Measurements from ENCODE around the gene MNT.

MNT gene

GRCh38 chr17:2421315-2422147 lies 20.7 kb upstream of the MNT start:
- no peak overlapping the region for H3K4me3 ChIP-seq
- no peak overlapping the region for H3K9ac ChIP-seq (ENCODE audit: insufficient read length)
- TF ChIP-seq POLR2AphosphoS5 (IDR thresholded peaks at IDR 0.05; ENCODE audit: borderline replicate concordance, low read depth, low read length) (no peak), FOXP2 (optimal IDR thresholded peaks at IDR 0.05; ENCODE audit: control extremely low read depth, extremely low read length, insufficient read depth) (no peak)

GRCh38 chr17:2420176-2420575 lies 19.3 kb upstream of the MNT start:
- TF ChIP-seq POLR2AphosphoS5 (IDR thresholded peaks at IDR 0.05; ENCODE audit: borderline replicate concordance, low read depth, low read length) (no peak), EZH2 (IDR thresholded peaks at IDR 0.05) (no peak), FOXP2 (optimal IDR thresholded peaks at IDR 0.05; ENCODE audit: control extremely low read depth, extremely low read length, insufficient read depth) (no peak)
- DNase-seq (ENCODE audit: low read depth, low spot score): no peak
- no peaks in the 10 kb centered on the region for H3K9me3 ChIP-seq (ENCODE audit: low read depth, low read length)
- no peak overlapping the region for H3K27ac ChIP-seq
- H3K4me3 ChIP-seq: no peak overlapping the region
- peaks cover 19% of the 10 kb centered on the region; the same call in 1 of the 2 replicates for H3K36me3 ChIP-seq (ENCODE audit: insufficient read depth, low read length)
- no peak overlapping the region for H3K9ac ChIP-seq (ENCODE audit: insufficient read length)

More at GRCh38 chr17:2421315-2422147, 20.7 kb upstream of the MNT start:
- DNase-seq (ENCODE audit: low read depth, low spot score): no peak
- Histone ChIP-seq H3K36me3 (ENCODE audit: insufficient read depth, low read length) (peaks cover 19% of the 10 kb centered on the region; the same call in 1 of the 2 replicates), H3K9me3 (ENCODE audit: low read depth, low read length) (no peaks in the 10 kb centered on the region), H3K27ac (no peak overlapping the region)

GRCh38 chr17:2419486-2419885 lies 18.6 kb upstream of the MNT start:
- TF ChIP-seq POLR2AphosphoS5 (IDR thresholded peaks at IDR 0.05; ENCODE audit: borderline replicate concordance, low read depth, low read length): no peak
- TF ChIP-seq FOXP2 (optimal IDR thresholded peaks at IDR 0.05; ENCODE audit: control extremely low read depth, extremely low read length, insufficient read depth): no peak
- no peak for TF ChIP-seq EZH2 (IDR thresholded peaks at IDR 0.05)
- peaks cover 22% of the 10 kb centered on the region; the same call in 1 of the 2 replicates for H3K36me3 ChIP-seq (ENCODE audit: insufficient read depth, low read length)
- H3K27ac ChIP-seq: no peak overlapping the region

GRCh38 chr17:2418572-2418971 lies 17.7 kb upstream of the MNT start:
- H3K9ac ChIP-seq (ENCODE audit: insufficient read length): no peak overlapping the region
- H3K9me3 ChIP-seq (ENCODE audit: low read depth, low read length): no peaks in the 10 kb centered on the region
- no peak overlapping the region for H3K4me3 ChIP-seq
- TF ChIP-seq POLR2AphosphoS5 (IDR thresholded peaks at IDR 0.05; ENCODE audit: borderline replicate concordance, low read depth, low read length) (no peak), EZH2 (IDR thresholded peaks at IDR 0.05) (no peak)
- no peak for DNase-seq (ENCODE audit: low read depth, low spot score)
- H3K27ac ChIP-seq: no peak overlapping the region
- H3K36me3 ChIP-seq (ENCODE audit: insufficient read depth, low read length): peaks cover 32% of the 10 kb centered on the region; the same call in 1 of the 2 replicates

More at GRCh38 chr17:2419486-2419885, 18.6 kb upstream of the MNT start:
- Histone ChIP-seq H3K9me3 (ENCODE audit: low read depth, low read length) (no peaks in the 10 kb centered on the region), H3K4me3 (no peak overlapping the region), H3K9ac (ENCODE audit: insufficient read length) (no peak overlapping the region)
- DNase-seq (ENCODE audit: low read depth, low spot score): no peak

- no peaks in the 10 kb centered on the region for H3K9me3 ChIP-seq (ENCODE audit: low read depth, low read length)
- no peak overlapping the region for H3K4me3 ChIP-seq
- H3K36me3 ChIP-seq (ENCODE audit: insufficient read depth, low read length): peaks cover 33% of the 10 kb centered on the region; the same call in 1 of the 2 replicates
- no peak overlapping the region for H3K27ac ChIP-seq
- TF ChIP-seq FOXP2 (optimal IDR thresholded peaks at IDR 0.05; ENCODE audit: control extremely low read depth, extremely low read length, insufficient read depth) (no peak), EZH2 (IDR thresholded peaks at IDR 0.05) (no peak), POLR2AphosphoS5 (IDR thresholded peaks at IDR 0.05; ENCODE audit: borderline replicate concordance, low read depth, low read length) (no peak)
- no peak for DNase-seq (ENCODE audit: low read depth, low spot score)
- H3K9ac ChIP-seq (ENCODE audit: insufficient read length): no peak overlapping the region
Measured at GRCh38 chr17:2416010-2416734, 15.3 kb upstream of the MNT start.

- no peaks in the 10 kb centered on the region for H3K9me3 ChIP-seq (ENCODE audit: low read depth, low read length)
- no peak overlapping the region for H3K9ac ChIP-seq (ENCODE audit: insufficient read length)
- DNase-seq (ENCODE audit: low read depth, low spot score): no peak
- H3K4me3 ChIP-seq: no peak overlapping the region
- peaks cover 29% of the 10 kb centered on the region; the same call in 1 of the 2 replicates for H3K36me3 ChIP-seq (ENCODE audit: insufficient read depth, low read length)
- TF ChIP-seq FOXP2 (optimal IDR thresholded peaks at IDR 0.05; ENCODE audit: control extremely low read depth, extremely low read length, insufficient read depth) (no peak), POLR2AphosphoS5 (IDR thresholded peaks at IDR 0.05; ENCODE audit: borderline replicate concordance, low read depth, low read length) (no peak), EZH2 (IDR thresholded peaks at IDR 0.05) (no peak)
- no peak overlapping the region for H3K27ac ChIP-seq
Measured at GRCh38 chr17:2415081-2415480, 14.2 kb upstream of the MNT start.

GRCh38 chr17:2414446-2415064 lies 13.7 kb upstream of the MNT start:
- Histone ChIP-seq H3K9ac (ENCODE audit: insufficient read length) (no peak overlapping the region), H3K27ac (no peak overlapping the region), H3K9me3 (ENCODE audit: low read depth, low read length) (no peaks in the 10 kb centered on the region), H3K36me3 (ENCODE audit: insufficient read depth, low read length) (peaks cover 23% of the 10 kb centered on the region; the same call in 1 of the 2 replicates), H3K4me3 (no peak overlapping the region)
- TF ChIP-seq EZH2 (IDR thresholded peaks at IDR 0.05) (no peak), POLR2AphosphoS5 (IDR thresholded peaks at IDR 0.05; ENCODE audit: borderline replicate concordance, low read depth, low read length) (no peak), FOXP2 (optimal IDR thresholded peaks at IDR 0.05; ENCODE audit: control extremely low read depth, extremely low read length, insufficient read depth) (no peak)
- DNase-seq (ENCODE audit: low read depth, low spot score): no peak

- TF ChIP-seq EZH2 (IDR thresholded peaks at IDR 0.05) (no peak), POLR2AphosphoS5 (IDR thresholded peaks at IDR 0.05; ENCODE audit: borderline replicate concordance, low read depth, low read length) (no peak), FOXP2 (optimal IDR thresholded peaks at IDR 0.05; ENCODE audit: control extremely low read depth, extremely low read length, insufficient read depth) (no peak)
- DNase-seq (ENCODE audit: low read depth, low spot score): no peak
- Histone ChIP-seq H3K4me3 (no peak overlapping the region), H3K36me3 (ENCODE audit: insufficient read depth, low read length) (peaks cover 14% of the 10 kb centered on the region; the same call in 1 of the 2 replicates), H3K9me3 (ENCODE audit: low read depth, low read length) (no peaks in the 10 kb centered on the region), H3K9ac (ENCODE audit: insufficient read length) (peak overlapping the region; percentile 20), H3K27ac (peak overlapping the region; percentile 57)
Measured at GRCh38 chr17:2412561-2413021, 11.7 kb upstream of the MNT start.

Data from SK-N-MC (cell line).